ENCODE data around the gene NKX1-1. TPM values are rescaled to one million over a fixed set of nuclear protein-coding genes. Genes with fewer than 3 reads are reported as not detected.

Gene NKX1-1
- total RNA-seq, 4 donors from 2014 or later, result not detected

DNA sequence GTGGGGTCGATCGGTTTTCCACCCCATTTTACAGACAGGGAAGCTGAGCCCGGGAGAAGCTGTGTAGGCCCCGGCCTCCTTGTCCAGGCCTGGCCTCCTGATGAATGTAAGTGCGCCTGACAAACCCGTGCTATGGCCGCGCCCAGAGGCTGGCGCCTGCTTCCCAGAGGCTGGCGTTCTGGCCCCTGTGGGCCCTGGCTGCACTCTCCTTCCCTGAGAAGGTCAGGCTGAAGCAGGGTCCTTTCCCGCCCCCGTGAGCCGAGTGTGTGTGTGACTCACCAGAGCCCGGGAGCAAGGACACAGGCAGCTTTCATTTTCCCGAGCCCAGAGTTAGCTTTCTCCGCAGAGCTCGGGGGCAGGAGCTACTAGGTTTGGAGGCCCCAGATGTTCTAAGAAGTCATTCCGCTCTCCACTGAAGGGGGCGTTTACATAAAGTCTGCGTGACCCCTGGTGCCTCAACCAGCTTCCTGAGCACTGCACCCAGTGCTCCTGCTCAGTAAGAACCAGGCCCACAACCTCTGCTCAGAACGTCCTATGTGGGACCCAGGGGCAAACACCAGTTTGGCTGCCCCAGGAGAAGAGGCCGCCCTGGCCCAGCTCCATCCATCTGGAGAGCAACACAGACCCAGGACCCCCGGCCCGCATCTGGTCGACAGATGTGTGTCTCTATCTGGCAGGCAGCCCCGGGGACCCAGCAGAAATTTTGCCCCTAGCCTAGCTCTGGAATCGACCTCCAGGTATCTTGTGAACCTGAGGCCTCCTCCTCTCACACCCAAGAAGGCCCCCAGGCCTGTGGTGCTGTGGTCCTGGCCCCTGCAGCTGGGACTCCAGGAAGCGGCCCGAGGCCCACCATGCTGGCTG is 45.6 kb downstream of the NKX1-1 start:
- H3K4me1 ChIP-seq, result peaks cover 0 to 16% (median 5%) of the 10 kb centered on the region in 4 donors
- no peaks in the 10 kb centered on the region for H3K9me3 ChIP-seq
- no peaks in the 10 kb centered on the region for H3K27me3 ChIP-seq
- no peak overlapping the region for H3K4me3 ChIP-seq
- intact Hi-C loops (cut with DNase I), result no loop called here
- peak overlapping the region in 1 of 4 donors; percentile 39 for H3K27ac ChIP-seq (replicated peaks in 1 of 4)
- H3K36me3 ChIP-seq, result peaks cover 6 to 75% (median 40%) of the 10 kb centered on the region in 4 donors
- WGBS, result 88% methylated on average over 19 of the region's 29 CpGs
- no peak for DNase-seq (ENCODE audit: extremely low spot score)
- TF ChIP-seq EP300 (IDR thresholded peaks at IDR 0.05) (no peak), POLR2A (IDR thresholded peaks at IDR 0.05; ENCODE audit: low read depth) (no peak), POLR2AphosphoS5 (IDR thresholded peaks at IDR 0.05) (no peak)
- TF ChIP-seq, protein P1, sequence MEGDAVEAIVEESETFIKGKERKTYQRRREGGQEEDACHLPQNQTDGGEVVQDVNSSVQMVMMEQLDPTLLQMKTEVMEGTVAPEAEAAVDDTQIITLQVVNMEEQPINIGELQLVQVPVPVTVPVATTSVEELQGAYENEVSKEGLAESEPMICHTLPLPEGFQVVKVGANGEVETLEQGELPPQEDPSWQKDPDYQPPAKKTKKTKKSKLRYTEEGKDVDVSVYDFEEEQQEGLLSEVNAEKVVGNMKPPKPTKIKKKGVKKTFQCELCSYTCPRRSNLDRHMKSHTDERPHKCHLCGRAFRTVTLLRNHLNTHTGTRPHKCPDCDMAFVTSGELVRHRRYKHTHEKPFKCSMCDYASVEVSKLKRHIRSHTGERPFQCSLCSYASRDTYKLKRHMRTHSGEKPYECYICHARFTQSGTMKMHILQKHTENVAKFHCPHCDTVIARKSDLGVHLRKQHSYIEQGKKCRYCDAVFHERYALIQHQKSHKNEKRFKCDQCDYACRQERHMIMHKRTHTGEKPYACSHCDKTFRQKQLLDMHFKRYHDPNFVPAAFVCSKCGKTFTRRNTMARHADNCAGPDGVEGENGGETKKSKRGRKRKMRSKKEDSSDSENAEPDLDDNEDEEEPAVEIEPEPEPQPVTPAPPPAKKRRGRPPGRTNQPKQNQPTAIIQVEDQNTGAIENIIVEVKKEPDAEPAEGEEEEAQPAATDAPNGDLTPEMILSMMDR (IDR thresholded peaks at IDR 0.05), result no peak

DNA sequence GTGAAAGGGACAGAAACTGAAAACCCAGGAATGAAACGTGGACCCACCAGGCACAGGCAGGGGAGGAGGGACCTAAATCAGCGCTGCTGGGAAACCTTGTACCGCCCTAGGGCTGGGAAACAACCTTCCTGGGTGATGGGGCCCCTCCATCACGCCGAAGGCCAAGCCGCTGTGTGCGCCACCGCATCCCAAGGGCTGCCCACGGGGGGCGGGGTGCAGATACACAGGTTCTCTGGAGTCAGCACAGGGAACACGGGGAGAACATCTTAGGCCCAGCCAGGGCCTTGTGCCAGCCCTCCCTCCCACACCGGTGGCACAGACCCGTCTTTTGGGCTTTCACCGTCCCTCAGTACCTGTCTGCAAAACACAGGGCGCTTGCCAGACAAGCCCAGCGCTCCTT is 46.3 kb downstream of the NKX1-1 start:
- no peak for DNase-seq (ENCODE audit: extremely low spot score)
- intact Hi-C loops (cut with DNase I), result loop anchor here (5.0 to 10.0 kb wide), 3 partner anchors 152 to 365 kb away; partner anchors contain the start of genes TACC3 and TMEM129
- Histone ChIP-seq H3K27me3 (no peaks in the 10 kb centered on the region), H3K4me1 (peaks cover 0 to 16% (median 6%) of the 10 kb centered on the region in 4 donors), H3K4me3 (no peak overlapping the region), H3K36me3 (peaks cover 10 to 75% (median 44%) of the 10 kb centered on the region in 4 donors), H3K27ac (replicated peaks in 1 of 4) (peak overlapping the region in 1 of 4 donors; percentile 39), H3K9me3 (no peaks in the 10 kb centered on the region)
- 90% methylated on average over 15 of the region's 16 CpGs for WGBS
- TF ChIP-seq, protein P1 (IDR thresholded peaks at IDR 0.05), result no peak
- TF ChIP-seq EP300 (IDR thresholded peaks at IDR 0.05) (no peak), POLR2A (IDR thresholded peaks at IDR 0.05; ENCODE audit: low read depth) (no peak), POLR2AphosphoS5 (IDR thresholded peaks at IDR 0.05) (no peak)

DNA sequence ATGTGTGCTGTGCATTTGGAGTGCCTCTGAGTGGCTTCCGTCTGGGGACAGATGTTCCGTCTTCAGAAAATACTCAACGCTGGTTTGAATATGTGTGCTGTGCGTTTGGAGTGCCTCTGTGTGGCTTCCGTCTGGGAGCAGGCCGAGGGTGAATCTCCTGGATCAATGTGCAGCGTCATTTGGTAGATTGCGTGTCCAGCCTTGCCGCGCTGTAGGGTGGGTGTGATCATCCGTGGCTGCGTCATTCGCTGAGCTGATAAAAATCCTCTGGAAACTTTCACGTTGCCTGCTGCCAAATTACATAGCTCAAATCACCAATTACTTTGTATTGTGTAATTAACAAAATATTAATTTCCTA is 47.1 kb downstream of the NKX1-1 start:
- Histone ChIP-seq H3K4me3 (no peak overlapping the region), H3K9me3 (no peaks in the 10 kb centered on the region), H3K27me3 (no peaks in the 10 kb centered on the region), H3K27ac (replicated peaks in 1 of 4) (no peak overlapping the region), H3K4me1 (peaks cover 0 to 16% (median 6%) of the 10 kb centered on the region in 4 donors), H3K36me3 (peaks cover 15 to 75% (median 48%) of the 10 kb centered on the region in 4 donors)
- WGBS, result 95% methylated on average over 14 of the region's 14 CpGs
- intact Hi-C loops (cut with DNase I), result loop anchor here (5.0 to 10.0 kb wide), 3 partner anchors 153 to 366 kb away; partner anchors contain the start of genes TACC3 and TMEM129
- DNase-seq (ENCODE audit: extremely low spot score), result no peak
- TF ChIP-seq EP300 (IDR thresholded peaks at IDR 0.05) (no peak), POLR2A (IDR thresholded peaks at IDR 0.05; ENCODE audit: low read depth) (no peak), POLR2AphosphoS5 (IDR thresholded peaks at IDR 0.05) (no peak)
- TF ChIP-seq, protein P1 (IDR thresholded peaks at IDR 0.05), result no peak

DNA sequence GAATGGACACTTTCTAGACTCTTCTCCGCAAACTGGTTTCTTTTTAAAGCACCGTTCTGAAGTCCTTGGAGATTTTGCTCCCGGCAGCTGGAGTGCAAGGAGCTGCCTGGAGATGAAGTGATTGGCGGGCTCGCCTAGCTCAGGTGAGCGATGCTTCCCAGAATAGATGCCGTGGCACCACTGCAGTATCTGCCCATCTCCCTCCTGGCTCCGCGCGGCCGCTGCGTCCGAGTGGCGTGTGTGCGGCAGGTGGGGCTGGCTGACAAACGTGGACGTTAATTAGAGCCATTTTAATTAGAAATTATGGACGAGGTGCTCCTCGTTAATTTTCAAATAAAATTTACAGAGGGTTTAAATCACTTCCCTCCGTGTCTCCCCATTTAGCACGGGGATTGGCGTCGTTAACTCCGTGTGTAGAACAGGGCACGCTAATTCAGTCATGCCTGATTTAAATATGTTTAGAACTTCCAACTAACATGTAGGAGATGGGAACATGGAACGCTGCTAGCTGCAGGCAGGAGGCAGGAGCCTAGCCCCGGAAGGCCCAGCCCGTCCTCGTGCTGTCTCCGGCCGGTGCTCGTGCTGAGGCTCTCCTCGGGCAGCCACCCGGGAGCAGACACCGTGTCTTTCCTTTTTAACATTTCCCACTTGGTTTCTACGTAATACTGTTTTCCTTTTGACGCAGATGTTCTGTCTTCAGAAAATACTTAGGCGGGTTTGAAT is 47.7 kb downstream of the NKX1-1 start:
- TF ChIP-seq EP300 (IDR thresholded peaks at IDR 0.05) (no peak), POLR2AphosphoS5 (IDR thresholded peaks at IDR 0.05) (no peak), POLR2A (IDR thresholded peaks at IDR 0.05; ENCODE audit: low read depth) (no peak)
- TF ChIP-seq, protein P1 (IDR thresholded peaks at IDR 0.05), result no peak
- no peaks in the 10 kb centered on the region for H3K27me3 ChIP-seq
- no peak for DNase-seq (ENCODE audit: extremely low spot score)
- H3K4me3 ChIP-seq, result no peak overlapping the region
- H3K4me1 ChIP-seq, result peaks cover 0 to 16% (median 6%) of the 10 kb centered on the region in 4 donors
- WGBS, result 94% methylated on average over 38 of the region's 38 CpGs
- H3K9me3 ChIP-seq, result no peaks in the 10 kb centered on the region
- peaks cover 15 to 80% (median 53%) of the 10 kb centered on the region in 4 donors for H3K36me3 ChIP-seq
- intact Hi-C loops (cut with DNase I), result loop anchor here (5.0 to 10.0 kb wide), 3 partner anchors 154 to 366 kb away; partner anchors contain the start of genes TACC3 and TMEM129
- no peak overlapping the region for H3K27ac ChIP-seq (replicated peaks in 1 of 4)
